HFF-Myc (cell line): ENCODE results near the gene MAP3K20.
"Not testable (repeated sequence)": the region's sequence is repeated elsewhere in the genome, so short reads cannot be mapped to it uniquely, and the experiment has no call there.

Source experiments
- DNase-seq: peaks from one replicate; pipeline ENCODE4 v3.0.0-alpha.2; 2011; ENCODE audit warnings: low read depth; ENCODE audit errors: extremely low read depth
- H3K4me3 ChIP-seq: replicated peaks from 2 replicates; pipeline ENCODE4 v1.5.1; 2011; ENCODE audit warnings: low read depth, mild to moderate bottlenecking, control low read depth, low read length
- CTCF ChIP-seq: IDR thresholded peaks from 2 replicates; pipeline ENCODE4 v1.5.1; 2012; ENCODE audit warnings: mild to moderate bottlenecking, low read depth, low read length, control low read depth; ENCODE audit errors: missing control alignments

MAP3K20 gene

GRCh38 chr2:173305303-173305702 lies 229.7 kb downstream of the MAP3K20 start:
- no peak overlapping the region for H3K4me3 ChIP-seq
- DNase-seq: no peak
- TF ChIP-seq CTCF: no peak

- TF ChIP-seq CTCF: no peak
- no peak for DNase-seq
- H3K4me3 ChIP-seq: no peak overlapping the region
These were observed 231.6 kb downstream of the MAP3K20 start for GRCh38 chr2:173307293-173307692.

GRCh38 chr2:173309370-173309769 lies 233.7 kb downstream of the MAP3K20 start:
- not testable (repeated sequence) for H3K4me3 ChIP-seq, DNase-seq

GRCh38 chr2:173311844-173312606 lies 236.4 kb downstream of the MAP3K20 start:
- TF ChIP-seq CTCF: no peak
- no peak for DNase-seq
- H3K4me3 ChIP-seq: no peak overlapping the region
